Natural killer cell (primary cell): ENCODE data around the gene DNAH14. TPM values are rescaled to one million over a fixed set of nuclear protein-coding genes. Genes with fewer than 3 reads are reported as not detected.

Experiments
- ATAC-seq, 3 donors: fragments of 150-1000 bp in 2 of 3; fragments of 200-7000 bp in 1 of 3; cut with Tn5 transposase; 1 replicate in 1 of 3; 2 replicates in 2 of 3; pipeline ENCODE4 v1.10.0; 2021; ENCODE audit warnings: mild to moderate bottlenecking in 2 of 3, moderate library complexity in 2 of 3
- DNase-seq, 2 donors: peaks; one replicate each; pipeline versions ENCODE4 v3.0.0 to v3.0.0-alpha.2; 2013 to 2021; ENCODE audit warnings: mixed read lengths in 1 of 2
- H3K27ac ChIP-seq: one replicate; pipeline ENCODE4 v1.5.1; 2013; ENCODE audit warnings: mild to moderate bottlenecking, low read length
- H3K27me3 ChIP-seq: one replicate; pipeline ENCODE4 v1.6.1; 2013; ENCODE audit warnings: low read length; ENCODE audit not compliant: control insufficient read depth, insufficient read depth
- H3K36me3 ChIP-seq: one replicate; pipeline ENCODE4 v1.6.1; 2013; ENCODE audit warnings: low read length; ENCODE audit not compliant: control insufficient read depth, insufficient read depth
- H3K4me1 ChIP-seq: one replicate; pipeline ENCODE4 v1.6.1; 2013; ENCODE audit warnings: low read length; ENCODE audit not compliant: control insufficient read depth, insufficient read depth
- H3K4me3 ChIP-seq: one replicate; pipeline ENCODE4 v1.5.1; 2013; ENCODE audit warnings: low read length
- H3K9me3 ChIP-seq: one replicate; pipeline ENCODE4 v1.6.1; 2013; ENCODE audit warnings: low read length; ENCODE audit not compliant: control insufficient read depth, insufficient read depth
- H3K27ac Mint-ChIP-seq, 2 donors: one replicate each; pipeline ENCODE4 v1.8.0; 2022; ENCODE audit warnings: mild to moderate bottlenecking in 2 of 2, mixed read lengths in 2 of 2, moderate library complexity in 1 of 2
- H3K27me3 Mint-ChIP-seq, 2 donors: one replicate each; pipeline ENCODE4 v1.8.0; 2022; ENCODE audit warnings: low read depth in 2 of 2, mixed read lengths in 2 of 2
- H3K36me3 Mint-ChIP-seq: one replicate; pipeline ENCODE4 v1.8.0; 2022; ENCODE audit warnings: mixed read lengths
- H3K4me1 Mint-ChIP-seq, 2 donors: one replicate each; pipeline ENCODE4 v1.8.0; 2022; ENCODE audit warnings: mixed read lengths in 2 of 2
- H3K4me3 Mint-ChIP-seq: one replicate; pipeline ENCODE4 v1.8.0; 2022; ENCODE audit warnings: mild to moderate bottlenecking, moderate library complexity, mixed read lengths
- H3K9me3 Mint-ChIP-seq, 2 donors: one replicate each; pipeline ENCODE4 v1.8.0; 2022; ENCODE audit warnings: mixed read lengths in 2 of 2
- whole genome bisulfite sequencing: methylation state at CpG from one replicate; pipeline ENCODE4 v1.1.7; 2013; ENCODE audit warnings: missing lambda C conversion rate; ENCODE audit not compliant: insufficient coverage; 5-methylcytosine and 5-hydroxymethylcytosine counted together
- intact Hi-C: fragments of 100-400 bp; cut with micrococcal nuclease; formaldehyde crosslinking; loops from one replicate; pipeline ENCODE4 v1.14.2; 2022
- total RNA-seq, 4 donors: library from RNA; stranded (reverse); fragments of 120-200 nt in 1 of 4; gene quantifications; one replicate each; pipeline versions ENCODE4 v1.2.3 to v1.2.4, GENCODE V29; 2013 to 2022
- TF ChIP-seq, protein P1 (sequence below): fragments of 200-600 bp; IDR thresholded peaks from one replicate; pipeline ENCODE4 v1.8.0; 2022; ENCODE audit warnings: antibody characterized with exemption

DNAH14 gene
- total RNA-seq, 3 donors from 2014 or later (not counting 1 experiment from before 2014, with no cell fraction given): 0.35 to 1.3 TPM; not detected in 1

DNA sequence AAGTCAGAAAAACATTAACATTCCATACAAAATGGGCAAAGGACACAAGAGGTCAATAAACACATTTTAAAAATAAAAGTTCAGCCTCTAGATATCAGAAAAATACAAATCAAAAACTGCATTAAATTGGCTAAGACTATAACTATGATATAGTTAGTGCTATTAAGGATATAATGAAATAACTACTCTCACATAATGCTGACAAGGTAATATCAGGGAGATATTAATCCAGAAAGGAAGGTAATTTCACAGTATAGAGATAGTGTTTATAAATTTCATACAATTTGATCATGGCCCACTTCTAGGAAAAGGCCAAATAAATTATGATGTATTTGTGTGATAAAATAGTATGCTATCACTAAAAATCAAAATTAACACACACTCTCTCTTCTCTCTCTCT lies 436.5 kb downstream of the DNAH14 start:
- no peak overlapping the region for H3K27ac ChIP-seq
- TF ChIP-seq, protein P1, sequence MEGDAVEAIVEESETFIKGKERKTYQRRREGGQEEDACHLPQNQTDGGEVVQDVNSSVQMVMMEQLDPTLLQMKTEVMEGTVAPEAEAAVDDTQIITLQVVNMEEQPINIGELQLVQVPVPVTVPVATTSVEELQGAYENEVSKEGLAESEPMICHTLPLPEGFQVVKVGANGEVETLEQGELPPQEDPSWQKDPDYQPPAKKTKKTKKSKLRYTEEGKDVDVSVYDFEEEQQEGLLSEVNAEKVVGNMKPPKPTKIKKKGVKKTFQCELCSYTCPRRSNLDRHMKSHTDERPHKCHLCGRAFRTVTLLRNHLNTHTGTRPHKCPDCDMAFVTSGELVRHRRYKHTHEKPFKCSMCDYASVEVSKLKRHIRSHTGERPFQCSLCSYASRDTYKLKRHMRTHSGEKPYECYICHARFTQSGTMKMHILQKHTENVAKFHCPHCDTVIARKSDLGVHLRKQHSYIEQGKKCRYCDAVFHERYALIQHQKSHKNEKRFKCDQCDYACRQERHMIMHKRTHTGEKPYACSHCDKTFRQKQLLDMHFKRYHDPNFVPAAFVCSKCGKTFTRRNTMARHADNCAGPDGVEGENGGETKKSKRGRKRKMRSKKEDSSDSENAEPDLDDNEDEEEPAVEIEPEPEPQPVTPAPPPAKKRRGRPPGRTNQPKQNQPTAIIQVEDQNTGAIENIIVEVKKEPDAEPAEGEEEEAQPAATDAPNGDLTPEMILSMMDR: no peak
- intact Hi-C loops: no loop called here
- Mint-ChIP-seq H3K9me3 (no peaks in the 10 kb centered on the region), H3K4me3 (no peak overlapping the region), H3K27me3 (peaks cover 0 to 19% of the 10 kb centered on the region in 2 donors), H3K36me3 (no peaks in the 10 kb centered on the region), H3K4me1 (peaks cover 0 to 7% of the 10 kb centered on the region in 2 donors), H3K27ac (no peak overlapping the region)
- no peak overlapping the region for H3K4me3 ChIP-seq
- no peaks in the 10 kb centered on the region for H3K36me3 ChIP-seq
- ATAC-seq (no peak), DNase-seq (no peak)
- H3K4me1 ChIP-seq: no peaks in the 10 kb centered on the region
- no peaks in the 10 kb centered on the region for H3K27me3 ChIP-seq
- H3K9me3 ChIP-seq: no peaks in the 10 kb centered on the region

DNA sequence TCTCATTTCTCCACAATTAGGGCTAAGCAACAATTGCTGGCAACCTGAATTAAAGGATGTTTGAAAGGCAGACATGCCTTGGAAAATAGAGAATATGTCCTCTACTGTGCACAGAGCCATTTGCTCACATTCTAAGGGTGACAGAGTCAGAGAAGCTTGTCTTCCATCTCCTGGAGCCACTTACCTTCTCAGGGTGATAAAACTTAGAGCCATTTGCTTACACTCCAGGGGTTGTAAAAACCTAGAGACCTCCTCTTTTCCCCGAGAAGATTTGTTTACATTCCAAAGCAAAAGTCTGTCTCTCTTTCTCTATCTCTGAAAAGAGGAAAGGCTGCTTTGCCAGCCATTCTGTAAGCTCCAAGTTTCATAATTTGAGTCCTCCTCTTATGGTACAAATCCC lies 437.1 kb downstream of the DNAH14 start:
- TF ChIP-seq, protein P1: no peak
- H3K4me3 Mint-ChIP-seq: no peak overlapping the region
- no peaks in the 10 kb centered on the region for H3K36me3 ChIP-seq
- no peak for ATAC-seq
- no peak overlapping the region for H3K27ac Mint-ChIP-seq
- intact Hi-C loops: no loop called here
- H3K9me3 Mint-ChIP-seq: no peaks in the 10 kb centered on the region
- DNase-seq: no peak
- no peaks in the 10 kb centered on the region for H3K27me3 ChIP-seq
- 83% methylated on average over 1 of the region's 1 CpG for WGBS
- peaks cover 0 to 7% of the 10 kb centered on the region in 2 donors for H3K4me1 Mint-ChIP-seq
- H3K4me1 ChIP-seq: no peaks in the 10 kb centered on the region
- no peak overlapping the region for H3K27ac ChIP-seq
- H3K9me3 ChIP-seq: no peaks in the 10 kb centered on the region
- H3K36me3 Mint-ChIP-seq: no peaks in the 10 kb centered on the region
- H3K4me3 ChIP-seq: no peak overlapping the region
- H3K27me3 Mint-ChIP-seq: peaks cover 0 to 19% of the 10 kb centered on the region in 2 donors

DNA sequence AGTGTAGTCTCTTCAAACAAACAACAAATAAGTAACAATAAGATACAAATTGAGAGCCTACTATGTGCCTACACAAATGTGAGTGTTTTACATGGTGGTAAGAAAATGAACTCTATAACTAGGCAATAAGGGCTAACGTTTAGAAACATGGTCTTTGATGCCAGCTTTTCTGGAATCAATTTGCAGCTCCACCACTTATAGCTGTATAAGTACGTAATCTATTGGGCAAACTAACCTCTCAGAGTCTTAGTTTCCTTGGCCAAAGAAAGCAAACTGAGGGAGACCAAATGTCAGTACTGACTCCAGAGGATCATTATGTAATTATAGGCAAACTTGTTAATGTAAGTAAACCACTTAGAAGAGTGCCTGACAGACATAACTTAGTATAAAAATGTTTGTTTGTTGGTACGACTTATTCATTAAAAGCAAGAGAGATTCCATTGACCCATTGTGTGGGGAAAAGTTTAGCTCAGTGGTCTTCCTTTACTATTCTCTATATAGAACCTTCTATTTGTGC lies 438.6 kb downstream of the DNAH14 start:
- ATAC-seq (no peak), DNase-seq (no peak)
- H3K27me3 Mint-ChIP-seq: peaks cover 0 to 19% of the 10 kb centered on the region in 2 donors
- Histone ChIP-seq H3K4me3 (no peak overlapping the region), H3K36me3 (no peaks in the 10 kb centered on the region), H3K4me1 (no peaks in the 10 kb centered on the region), H3K9me3 (no peaks in the 10 kb centered on the region), H3K27me3 (no peaks in the 10 kb centered on the region), H3K27ac (no peak overlapping the region)
- TF ChIP-seq, protein P1: no peak
- WGBS: 97% methylated on average over 2 of the region's 3 CpGs
- H3K9me3 Mint-ChIP-seq: no peaks in the 10 kb centered on the region
- no peak overlapping the region for H3K27ac Mint-ChIP-seq
- no peaks in the 10 kb centered on the region for H3K4me1 Mint-ChIP-seq
- intact Hi-C loops: no loop called here
- H3K4me3 Mint-ChIP-seq: no peak overlapping the region
- no peaks in the 10 kb centered on the region for H3K36me3 Mint-ChIP-seq

DNA sequence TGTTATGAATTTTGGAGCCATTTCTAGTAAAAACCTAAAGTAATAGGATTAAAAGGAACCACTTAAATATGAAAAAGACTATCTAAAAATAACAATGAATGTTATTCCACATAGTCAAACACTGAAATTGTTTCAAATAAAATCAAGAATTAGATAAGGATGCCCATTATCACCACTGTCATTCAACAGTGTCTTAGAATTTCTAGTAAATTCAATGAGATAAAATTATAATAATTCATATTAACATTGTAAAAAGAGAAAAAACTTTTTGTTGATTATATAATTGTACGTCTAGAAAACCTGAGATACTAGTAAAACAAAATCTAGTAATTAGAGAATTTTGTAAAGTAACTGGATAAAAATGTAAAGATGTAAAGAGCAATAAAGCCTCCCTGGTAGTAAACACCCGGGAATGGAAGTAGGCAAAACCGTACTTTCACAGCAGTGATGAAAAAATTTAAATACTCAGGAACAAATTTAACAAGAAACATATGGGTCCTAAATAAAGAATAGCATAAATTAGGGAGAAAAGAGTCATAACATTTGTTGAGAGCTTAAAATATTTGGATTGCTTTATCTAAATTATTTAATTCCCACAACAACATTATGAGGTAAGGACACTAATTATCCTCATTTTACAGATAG lies 442.0 kb downstream of the DNAH14 start:
- no peaks in the 10 kb centered on the region for H3K27me3 ChIP-seq
- intact Hi-C loops: no loop called here
- no peaks in the 10 kb centered on the region for H3K36me3 ChIP-seq
- Mint-ChIP-seq H3K4me1 (no peaks in the 10 kb centered on the region), H3K27me3 (peaks cover 0 to 14% of the 10 kb centered on the region in 2 donors), H3K27ac (no peak overlapping the region), H3K4me3 (no peak overlapping the region), H3K9me3 (no peaks in the 10 kb centered on the region), H3K36me3 (no peaks in the 10 kb centered on the region)
- ATAC-seq: no peak
- H3K4me1 ChIP-seq: no peaks in the 10 kb centered on the region
- no peak overlapping the region for H3K27ac ChIP-seq
- WGBS: 89% methylated on average over 3 of the region's 3 CpGs
- no peak overlapping the region for H3K4me3 ChIP-seq
- no peak for DNase-seq
- TF ChIP-seq, protein P1: no peak
- H3K9me3 ChIP-seq: no peaks in the 10 kb centered on the region
